Transverse colon (tissue), 4 donors: Measurements from ENCODE around the gene ZGRF1.

Source experiments
- POLR2A ChIP-seq: fragments of 450-650 bp; IDR thresholded peaks from one replicate; pipeline ENCODE4 v1.6.1; 2016; ENCODE audit warnings: antibody characterized with exemption, mild to moderate bottlenecking, moderate library complexity
- POLR2AphosphoS5 ChIP-seq, 3 donors: sonication (generic); formaldehyde crosslinking; IDR thresholded peaks; one replicate each; pipeline ENCODE4 v1.6.1; 2016; ENCODE audit warnings: antibody characterized with exemption in 3 of 3
- TF ChIP-seq, protein P1 (sequence below), 5 experiments: fragments of 200-600 bp in 3 of 5; fragments of 450-650 bp in 2 of 5; sonication (generic) in 3 of 5; IDR thresholded peaks; 1 replicate in 2 of 5; 2 replicates in 3 of 5; pipeline ENCODE4 v1.5.1; 2016 to 2017; ENCODE audit warnings: antibody characterized with exemption in 5 of 5, inconsistent platforms in 3 of 5, mild to moderate bottlenecking in 2 of 5, moderate library complexity in 1 of 5

- TF ChIP-seq POLR2A (no peak), POLR2AphosphoS5 (IDR thresholded peaks at IDR 0.05) (no peak)
- TF ChIP-seq, protein P1, sequence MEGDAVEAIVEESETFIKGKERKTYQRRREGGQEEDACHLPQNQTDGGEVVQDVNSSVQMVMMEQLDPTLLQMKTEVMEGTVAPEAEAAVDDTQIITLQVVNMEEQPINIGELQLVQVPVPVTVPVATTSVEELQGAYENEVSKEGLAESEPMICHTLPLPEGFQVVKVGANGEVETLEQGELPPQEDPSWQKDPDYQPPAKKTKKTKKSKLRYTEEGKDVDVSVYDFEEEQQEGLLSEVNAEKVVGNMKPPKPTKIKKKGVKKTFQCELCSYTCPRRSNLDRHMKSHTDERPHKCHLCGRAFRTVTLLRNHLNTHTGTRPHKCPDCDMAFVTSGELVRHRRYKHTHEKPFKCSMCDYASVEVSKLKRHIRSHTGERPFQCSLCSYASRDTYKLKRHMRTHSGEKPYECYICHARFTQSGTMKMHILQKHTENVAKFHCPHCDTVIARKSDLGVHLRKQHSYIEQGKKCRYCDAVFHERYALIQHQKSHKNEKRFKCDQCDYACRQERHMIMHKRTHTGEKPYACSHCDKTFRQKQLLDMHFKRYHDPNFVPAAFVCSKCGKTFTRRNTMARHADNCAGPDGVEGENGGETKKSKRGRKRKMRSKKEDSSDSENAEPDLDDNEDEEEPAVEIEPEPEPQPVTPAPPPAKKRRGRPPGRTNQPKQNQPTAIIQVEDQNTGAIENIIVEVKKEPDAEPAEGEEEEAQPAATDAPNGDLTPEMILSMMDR (IDR thresholded peaks at IDR 0.05), result no peak
These were observed 5.8 kb upstream of the ZGRF1 start for GRCh38 chr4:112642526-112642925.
